KMS-11 (cell line): Measurements from ENCODE around the gene SLC39A3.

Experiments used
- H2AFZ ChIP-seq: fragments of 200-600 bp; sonication (generic); 2 replicates; pipeline ENCODE4 v1.6.1; 2016; ENCODE audit warnings: antibody characterized with exemption, mixed run types, low read depth
- H3K27ac ChIP-seq: fragments of 200-600 bp; sonication (generic); 2 replicates; pipeline ENCODE4 v1.6.1; 2016; ENCODE audit warnings: mild to moderate bottlenecking, mixed run types
- H3K27me3 ChIP-seq: fragments of 200-600 bp; sonication (generic); 2 replicates; pipeline ENCODE4 v1.6.1; 2017; ENCODE audit warnings: mild to moderate bottlenecking, low read depth, mixed run types, moderate library complexity; ENCODE audit not compliant: insufficient read depth
- H3K36me3 ChIP-seq: fragments of 200-600 bp; sonication (generic); 2 replicates; pipeline ENCODE4 v1.6.1; 2017; ENCODE audit warnings: mild to moderate bottlenecking, mixed run types; ENCODE audit not compliant: insufficient read depth
- H3K4me1 ChIP-seq: fragments of 200-600 bp; sonication (generic); 2 replicates; pipeline ENCODE4 v1.6.1; 2016; ENCODE audit warnings: mild to moderate bottlenecking, low read depth, mixed run types; ENCODE audit not compliant: poor library complexity, severe bottlenecking
- H3K4me2 ChIP-seq: fragments of 200-600 bp; sonication (generic); 2 replicates; pipeline ENCODE4 v1.7.0; 2016; ENCODE audit warnings: mild to moderate bottlenecking, mixed run types
- H3K4me3 ChIP-seq: fragments of 200-600 bp; sonication (generic); IDR thresholded peaks from 2 replicates; pipeline ENCODE4 v1.6.1; 2017; ENCODE audit warnings: low read depth, low read length, mixed read lengths; ENCODE audit not compliant: insufficient read depth
- H3K79me2 ChIP-seq: fragments of 200-600 bp; sonication (generic); 2 replicates; pipeline ENCODE4 v1.6.1; 2016; ENCODE audit warnings: low read depth, mixed run types; ENCODE audit not compliant: insufficient read depth
- H3K9ac ChIP-seq: fragments of 200-600 bp; sonication (generic); 2 replicates; pipeline ENCODE4 v1.6.1; 2016; ENCODE audit warnings: mild to moderate bottlenecking, mixed run types
- H4K20me1 ChIP-seq: fragments of 200-600 bp; sonication (generic); 2 replicates; pipeline ENCODE4 v1.6.1; 2016; ENCODE audit warnings: mild to moderate bottlenecking, mixed run types; ENCODE audit not compliant: insufficient read depth
- CTCF ChIP-seq: fragments of 200-600 bp; sonication (generic); conservative IDR thresholded peaks from 2 replicates; pipeline ENCODE4 v1.6.1; 2017; ENCODE audit warnings: low read depth, mild to moderate bottlenecking, antibody characterized with exemption, low read length, moderate library complexity, mixed read lengths

The SLC39A3 gene

GRCh38 chr19:2754659-2755447 lies 15.0 kb upstream of the SLC39A3 start:
- H3K79me2 ChIP-seq = no peaks in the 10 kb centered on the region
- H3K4me1 ChIP-seq = no peaks in the 10 kb centered on the region
- no peak overlapping the region for H3K27ac ChIP-seq
- H3K36me3 ChIP-seq = no peaks in the 10 kb centered on the region
- no peak overlapping the region for H3K9ac ChIP-seq
- no peak for TF ChIP-seq CTCF
- no peak overlapping the region for H2AFZ ChIP-seq
- H3K4me2 ChIP-seq = no peak overlapping the region
- no peaks in the 10 kb centered on the region for H4K20me1 ChIP-seq
- no peaks in the 10 kb centered on the region for H3K27me3 ChIP-seq
- H3K4me3 ChIP-seq = no peak overlapping the region

- H2AFZ ChIP-seq = no peak overlapping the region
- H3K9ac ChIP-seq = no peak overlapping the region
- no peaks in the 10 kb centered on the region for H3K79me2 ChIP-seq
- H3K4me3 ChIP-seq = no peak overlapping the region
- no peaks in the 10 kb centered on the region for H3K36me3 ChIP-seq
- H3K4me1 ChIP-seq = peaks cover 14% of the 10 kb centered on the region
- no peaks in the 10 kb centered on the region for H4K20me1 ChIP-seq
- no peaks in the 10 kb centered on the region for H3K27me3 ChIP-seq
- no peak overlapping the region for H3K27ac ChIP-seq
- TF ChIP-seq CTCF = no peak
- H3K4me2 ChIP-seq = no peak overlapping the region
Measured at GRCh38 chr19:2751438-2751830, 11.6 kb upstream of the SLC39A3 start.

GRCh38 chr19:2750808-2751437 lies 11.1 kb upstream of the SLC39A3 start:
- no peaks in the 10 kb centered on the region for H3K36me3 ChIP-seq
- peaks cover 14% of the 10 kb centered on the region for H3K4me1 ChIP-seq
- H2AFZ ChIP-seq = no peak overlapping the region
- no peaks in the 10 kb centered on the region for H3K79me2 ChIP-seq
- H4K20me1 ChIP-seq = no peaks in the 10 kb centered on the region
- no peak overlapping the region for H3K4me3 ChIP-seq
- no peak overlapping the region for H3K27ac ChIP-seq
- no peak for TF ChIP-seq CTCF
- H3K4me2 ChIP-seq = no peak overlapping the region
- no peak overlapping the region for H3K9ac ChIP-seq
- H3K27me3 ChIP-seq = no peaks in the 10 kb centered on the region

GRCh38 chr19:2747349-2747748 lies 7.5 kb upstream of the SLC39A3 start:
- H2AFZ ChIP-seq = no peak overlapping the region
- H3K36me3 ChIP-seq = no peaks in the 10 kb centered on the region
- no peak overlapping the region for H3K27ac ChIP-seq
- H3K4me1 ChIP-seq = peaks cover 14% of the 10 kb centered on the region
- no peak for TF ChIP-seq CTCF
- H3K9ac ChIP-seq = no peak overlapping the region
- H3K79me2 ChIP-seq = no peaks in the 10 kb centered on the region
- H3K4me2 ChIP-seq = no peak overlapping the region
- H4K20me1 ChIP-seq = no peaks in the 10 kb centered on the region
- H3K27me3 ChIP-seq = peaks cover 12% of the 10 kb centered on the region; the same call in 1 of the 2 replicates
- H3K4me3 ChIP-seq = no peak overlapping the region
